Psoas muscle (tissue), 8 donors: Measurements from ENCODE around the gene TAF7. TPM values are rescaled to one million over a fixed set of nuclear protein-coding genes. Genes with fewer than 3 reads are reported as not detected.
"Not testable (repeated sequence)": the region's sequence is repeated elsewhere in the genome, so short reads cannot be mapped to it uniquely, and the experiment has no call there.

ENCODE experiments used
- ATAC-seq, 4 donors: fragments of 200-7000 bp; cut with Tn5 transposase; one replicate each; pipeline ENCODE4 v1.9.1; 2020; ENCODE audit warnings: moderate library complexity in 3 of 4, mild to moderate bottlenecking in 2 of 4
- DNase-seq, 2 donors: peaks; one replicate each; pipeline ENCODE4 v3.0.0-alpha.2; 2020
- H3K27ac ChIP-seq: fragments of 200-600 bp; one replicate; pipeline ENCODE4 v1.8.0; 2022
- H3K27me3 ChIP-seq, 3 donors: fragments of 200-600 bp in 1 of 3; one replicate each; pipeline versions ENCODE4 v1.6.1 to v1.8.0; 2013 to 2022; ENCODE audit warnings: low read length in 2 of 3, mild to moderate bottlenecking in 2 of 3, moderate library complexity in 1 of 3; ENCODE audit not compliant: insufficient read depth in 3 of 3
- H3K36me3 ChIP-seq, 2 donors: fragments of 200-600 bp in 1 of 2; one replicate each; pipeline versions ENCODE4 v1.6.1 to v1.8.0; 2013 to 2022; ENCODE audit warnings: low read depth in 1 of 2, mild to moderate bottlenecking in 1 of 2, moderate library complexity in 1 of 2; ENCODE audit not compliant: insufficient read depth in 1 of 2
- H3K4me1 ChIP-seq: fragments of 200-600 bp; one replicate; pipeline ENCODE4 v1.8.0; 2022
- H3K4me3 ChIP-seq: fragments of 200-600 bp; one replicate; pipeline ENCODE4 v1.8.0; 2022; ENCODE audit warnings: mild to moderate bottlenecking
- H3K9me3 ChIP-seq: fragments of 200-600 bp; one replicate; pipeline ENCODE4 v1.8.0; 2022
- WGBS, 3 donors: extraction: QIAGEN DNeasy Blood & Tissue Kit; methylation state at CpG; one replicate each; pipeline versions ENCODE4 v1.1.6 to v1.1.7; 2013; 5-methylcytosine and 5-hydroxymethylcytosine counted together
- intact Hi-C, 2 donors: fragments of 100-400 bp; cut with DNase I; formaldehyde crosslinking; loops; one replicate each; pipeline versions ENCODE4 v1.11.0 to v1.14.2; 2022
- polyA plus RNA-seq, 3 donors: library from polyadenylated mRNA; stranded (reverse); fragments of 200-250 nt; gene quantifications; one replicate each; pipeline ENCODE4 v1.2.3, GENCODE V29; 2013
- total RNA-seq, 4 donors: library from RNA; stranded (reverse); fragmentation: NEBNext Ultra II Directional in 2 of 4; extraction: Animal tissue kit (Norgen Biotek cat#: 25700) in 2 of 4; gene quantifications; one replicate each; pipeline versions ENCODE4 v1.2.1 to v1.2.4, GENCODE V29; 2021 to 2023
- TF ChIP-seq, protein P1 (sequence below): fragments of 200-600 bp; IDR thresholded peaks from one replicate; pipeline ENCODE4 v1.8.0; 2022; ENCODE audit warnings: antibody characterized with exemption
- donor health status: healthy with polysubstance abuse.
- donor health status: DM: no; HTN: no; CAD: no; lungs with moderate emphysema.
- donor health status: Bipolar disorder and iron deficiency.
- donor health status: healthy.
- donor health status: DM: yes; HTN: yes; CAD: no.
- donor health status: DM: no; HTN: no; CAD: no.
- donor health status: DM: no; HTN: no; CAD: no.
- donor health status: DM: yes; HTN: yes; CAD: no.

Gene TAF7
- total and polyA plus RNA-seq, 7 donors = 92.9 to 249 (median 135) TPM

DNA sequence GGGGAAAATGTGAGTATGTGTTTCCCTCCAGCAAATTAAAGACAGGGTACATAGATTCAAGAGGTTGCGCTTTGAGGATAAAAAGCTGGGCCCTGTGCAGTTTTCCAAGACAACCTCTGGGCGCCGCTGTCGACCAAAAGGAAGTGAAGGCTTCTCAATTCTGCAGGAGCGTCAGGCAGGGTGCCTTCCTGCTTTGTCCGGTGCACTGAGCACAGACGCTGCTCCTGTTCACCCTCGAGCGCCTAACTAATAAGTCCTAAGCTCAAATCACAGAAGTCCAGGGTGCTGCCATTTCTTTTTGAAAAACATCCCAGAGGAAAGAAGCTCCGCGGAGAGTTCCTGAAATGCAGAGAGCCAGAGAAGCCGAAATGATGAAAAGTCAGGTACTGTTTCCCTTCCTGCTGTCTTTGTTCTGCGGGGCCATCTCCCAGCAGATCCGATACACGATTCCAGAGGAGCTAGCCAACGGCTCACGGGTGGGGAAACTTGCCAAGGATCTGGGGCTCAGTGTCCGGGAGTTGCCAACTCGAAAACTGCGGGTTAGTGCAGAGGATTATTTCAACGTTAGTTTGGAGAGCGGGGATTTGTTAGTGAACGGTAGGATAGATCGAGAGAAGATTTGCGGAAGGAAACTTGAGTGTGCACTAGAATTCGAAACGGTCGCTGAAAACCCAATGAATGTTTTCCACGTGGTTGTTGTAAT lies 29.5 kb upstream of the TAF7 start, which contains the start of gene PCDHGB1:
Gene PCDHGB1 (plus strand): TSS at position 183 of the 703 bp plus-strand sequence. CDS start 162 bp downstream, at position 345.
- H3K4me3 ChIP-seq = peak within 1 kb of the TSS; percentile 44
- H3K4me1 ChIP-seq = no peaks in the 10 kb centered on the region
- ATAC-seq = peak; percentile 62 to 90 (median 82)
- WGBS, 3 donors = 23 to 27% (median 23%) methylated on average over 29 of the region's 29 CpGs
- H3K36me3 ChIP-seq = no peaks in the 10 kb centered on the region
- peaks cover 0 to 41% (median 13%) of the 10 kb centered on the region in 3 donors for H3K27me3 ChIP-seq
- TF ChIP-seq, protein P1, sequence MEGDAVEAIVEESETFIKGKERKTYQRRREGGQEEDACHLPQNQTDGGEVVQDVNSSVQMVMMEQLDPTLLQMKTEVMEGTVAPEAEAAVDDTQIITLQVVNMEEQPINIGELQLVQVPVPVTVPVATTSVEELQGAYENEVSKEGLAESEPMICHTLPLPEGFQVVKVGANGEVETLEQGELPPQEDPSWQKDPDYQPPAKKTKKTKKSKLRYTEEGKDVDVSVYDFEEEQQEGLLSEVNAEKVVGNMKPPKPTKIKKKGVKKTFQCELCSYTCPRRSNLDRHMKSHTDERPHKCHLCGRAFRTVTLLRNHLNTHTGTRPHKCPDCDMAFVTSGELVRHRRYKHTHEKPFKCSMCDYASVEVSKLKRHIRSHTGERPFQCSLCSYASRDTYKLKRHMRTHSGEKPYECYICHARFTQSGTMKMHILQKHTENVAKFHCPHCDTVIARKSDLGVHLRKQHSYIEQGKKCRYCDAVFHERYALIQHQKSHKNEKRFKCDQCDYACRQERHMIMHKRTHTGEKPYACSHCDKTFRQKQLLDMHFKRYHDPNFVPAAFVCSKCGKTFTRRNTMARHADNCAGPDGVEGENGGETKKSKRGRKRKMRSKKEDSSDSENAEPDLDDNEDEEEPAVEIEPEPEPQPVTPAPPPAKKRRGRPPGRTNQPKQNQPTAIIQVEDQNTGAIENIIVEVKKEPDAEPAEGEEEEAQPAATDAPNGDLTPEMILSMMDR = peak; percentile 47
- peaks cover 3% of the 10 kb centered on the region for H3K9me3 ChIP-seq
- peak in 1 of 2 donors; percentile 41 for DNase-seq
- no peak within 1 kb of the TSS for H3K27ac ChIP-seq
- intact Hi-C loops = no loop called here

DNA sequence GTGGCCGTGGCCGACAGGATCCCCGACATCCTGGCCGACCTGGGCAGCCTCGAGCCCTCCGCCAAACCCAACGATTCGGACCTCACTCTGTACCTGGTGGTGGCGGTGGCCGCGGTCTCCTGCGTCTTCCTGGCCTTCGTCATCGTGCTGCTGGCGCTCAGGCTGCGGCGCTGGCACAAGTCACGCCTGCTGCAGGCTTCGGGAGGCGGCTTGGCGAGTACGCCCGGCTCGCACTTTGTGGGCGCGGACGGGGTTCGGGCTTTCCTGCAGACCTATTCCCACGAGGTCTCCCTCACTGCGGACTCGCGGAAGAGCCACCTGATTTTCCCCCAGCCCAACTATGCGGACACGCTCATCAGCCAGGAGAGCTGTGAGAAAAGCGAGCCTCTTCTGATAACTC lies 25.4 kb upstream of the TAF7 start:
- intact Hi-C loops, ATAC-seq, H3K9me3 ChIP-seq, H3K4me1 ChIP-seq, H3K27ac ChIP-seq, H3K4me3 ChIP-seq, H3K36me3 ChIP-seq: not testable (repeated sequence)
- peak in 1 of 2 donors; percentile 36 for DNase-seq
- 35 to 53% (median 49%) methylated on average over 21 to 27 of the region's 35 CpGs for WGBS, 3 donors
- H3K27me3 ChIP-seq = peaks cover 0 to 26% (median 9%) of the 10 kb centered on the region in 3 donors

DNA sequence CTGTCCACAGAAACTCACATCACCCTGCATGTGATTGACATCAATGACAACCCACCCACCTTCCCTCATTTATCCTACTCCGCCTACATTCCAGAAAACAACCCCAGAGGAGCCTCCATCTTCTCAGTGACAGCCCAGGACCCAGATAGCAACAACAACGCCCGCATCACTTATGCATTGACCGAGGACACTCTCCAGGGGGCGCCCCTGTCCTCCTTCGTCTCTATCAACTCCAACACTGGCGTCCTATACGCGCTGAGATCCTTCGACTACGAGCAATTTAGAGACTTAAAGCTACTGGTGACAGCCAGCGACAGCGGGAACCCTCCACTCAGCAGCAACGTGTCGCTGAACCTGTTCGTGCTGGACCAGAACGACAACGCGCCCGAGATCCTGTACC lies 24.7 kb upstream of the TAF7 start:
- 36 to 43% (median 36%) methylated on average over 20 of the region's 20 CpGs for WGBS, 3 donors
- DNase-seq (no peak), ATAC-seq (no peak)
- intact Hi-C loops = no loop called here
- Histone ChIP-seq H3K4me3 (no peak overlapping the region), H3K27ac (no peak overlapping the region), H3K36me3 (no peaks in the 10 kb centered on the region), H3K9me3 (peaks cover 8% of the 10 kb centered on the region), H3K27me3 (peaks cover 0 to 23% (median 9%) of the 10 kb centered on the region in 3 donors), H3K4me1 (no peaks in the 10 kb centered on the region)
- TF ChIP-seq, protein P1 = no peak

DNA sequence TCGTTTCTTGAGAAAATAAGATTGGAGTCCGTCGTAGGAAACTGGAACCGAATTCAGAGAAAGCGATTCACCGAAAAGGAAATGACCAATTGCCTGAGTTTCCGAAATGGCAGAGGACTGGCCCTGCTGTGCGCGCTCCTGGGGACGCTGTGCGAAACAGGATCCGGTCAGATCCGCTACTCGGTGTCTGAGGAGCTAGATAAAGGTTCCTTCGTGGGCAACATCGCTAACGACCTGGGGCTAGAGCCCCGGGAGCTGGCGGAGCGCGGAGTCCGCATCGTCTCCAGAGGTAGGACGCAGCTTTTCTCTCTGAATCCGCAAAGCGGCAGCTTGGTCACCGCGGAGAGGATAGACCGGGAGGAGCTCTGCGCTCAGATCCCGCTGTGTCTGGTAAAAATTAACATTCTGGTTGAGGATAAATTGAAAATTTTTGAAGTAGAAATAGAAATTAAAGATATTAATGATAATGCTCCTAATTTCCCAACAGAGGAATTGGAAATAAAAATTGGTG lies 23.4 kb upstream of the TAF7 start:
- peak overlapping the region; percentile 56 for H3K4me3 ChIP-seq
- DNase-seq (no peak), ATAC-seq (peak; percentile 46 to 70 (median 59))
- H3K4me1 ChIP-seq = no peaks in the 10 kb centered on the region
- 23 to 28% (median 24%) methylated on average over 31 of the region's 31 CpGs for WGBS, 3 donors
- H3K36me3 ChIP-seq = no peaks in the 10 kb centered on the region
- H3K27ac ChIP-seq = peak overlapping the region; percentile 50
- intact Hi-C loops = no loop called here
- peaks cover 17% of the 10 kb centered on the region for H3K9me3 ChIP-seq
- peaks cover 0 to 24% (median 14%) of the 10 kb centered on the region in 3 donors for H3K27me3 ChIP-seq
- TF ChIP-seq, protein P1 = no peak

DNA sequence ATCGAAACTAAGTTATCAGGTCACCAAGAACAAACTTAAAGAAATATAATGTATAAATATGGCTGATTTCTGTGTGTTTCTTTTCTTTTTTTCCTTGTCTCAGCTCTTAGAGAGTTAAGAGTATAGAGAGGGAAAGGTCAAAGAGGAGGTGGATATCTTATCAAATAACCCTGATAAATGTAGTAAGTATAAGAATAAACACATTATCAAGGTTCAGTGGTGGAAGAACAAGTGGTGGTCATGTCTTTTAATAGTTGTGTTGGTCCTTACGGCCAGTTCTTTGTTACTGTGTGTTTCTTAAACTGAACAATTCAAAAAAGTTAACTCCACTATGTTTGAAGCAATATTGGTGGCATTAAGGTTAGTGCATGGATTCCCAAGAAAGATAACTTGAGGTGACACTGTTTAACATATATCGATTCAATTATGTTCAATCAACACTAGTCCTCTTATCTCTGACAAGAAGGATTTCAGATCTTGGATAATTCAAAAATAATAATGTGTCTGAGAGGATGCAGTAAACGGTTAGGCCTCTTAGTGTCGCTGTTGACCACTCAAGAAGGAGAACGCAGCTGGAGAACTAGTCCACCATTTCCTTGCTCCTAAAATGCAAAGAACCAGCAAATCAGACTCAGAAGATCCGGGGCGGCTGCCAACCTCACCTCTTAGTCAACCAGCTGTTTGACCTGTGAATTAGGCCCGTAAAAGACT lies 22.8 kb upstream of the TAF7 start, which contains the start of gene PCDHGA3:
Gene PCDHGA3 (plus strand): TSS at position 588 of the 711 bp plus-strand sequence. CDS start 205 bp downstream, outside the sequence.
- 25% methylated on average over 9 of the region's 9 CpGs for WGBS, 3 donors
- DNase-seq = no peak
- intact Hi-C loops = no loop called here
- ATAC-seq = peak; percentile 68 to 84 (median 79)
- Histone ChIP-seq H3K27me3 (peaks cover 0 to 28% (median 18%) of the 10 kb centered on the region in 3 donors), H3K36me3 (no peaks in the 10 kb centered on the region), H3K27ac (peak within 1 kb of the TSS; percentile 50), H3K9me3 (peaks cover 23% of the 10 kb centered on the region), H3K4me3 (peak within 1 kb of the TSS; percentile 56), H3K4me1 (no peaks in the 10 kb centered on the region)
- TF ChIP-seq, protein P1 = peak; percentile 41
